Sciatic nerve (tissue), 2 donors: Measurements from ENCODE around the gene SGPP2. TPM values are rescaled to one million over a fixed set of nuclear protein-coding genes. Genes with fewer than 3 reads are reported as not detected.
"Not testable (repeated sequence)": the region's sequence is repeated elsewhere in the genome, so short reads cannot be mapped to it uniquely, and the experiment has no call there.

Experiments used
- ATAC-seq: fragments of 200-7000 bp; cut with Tn5 transposase; one replicate; pipeline ENCODE4 v1.9.1; 2020; ENCODE audit warnings: mild to moderate bottlenecking, moderate library complexity
- DNase-seq: peaks from one replicate; pipeline ENCODE4 v3.0.0-alpha.2; 2020; ENCODE audit warnings: low spot score
- intact Hi-C: fragments of 100-400 bp; cut with DNase I; formaldehyde crosslinking; loops from one replicate; pipeline ENCODE4 v1.14.2; 2022
- total RNA-seq: library from RNA; stranded (reverse); fragmentation: NEBNext Ultra II Directional; extraction: Animal tissue kit (Norgen Biotek cat#: 25700); gene quantifications from one replicate; pipeline ENCODE4 v1.2.1, GENCODE V29; 2021
- donor health status: DM: no; HTN: no; CAD: no.
- donor health status: DM: no; HTN: no; CAD: no.

Gene SGPP2
- total RNA-seq, 1 donor from 2014 or later, result 0.53 TPM

- intact Hi-C loops, result no loop called here
- DNase-seq, result no peak
- ATAC-seq, result no peak
These were observed 589 bp upstream of the SGPP2 start for GRCh38 chr2:222423632-222424275.

GRCh38 chr2:222424729-222425671 lies 657 bp downstream of the SGPP2 start:
- intact Hi-C loops, result no loop called here
- DNase-seq, result no peak
- ATAC-seq, result no peak

- ATAC-seq, result no peak
- DNase-seq, result no peak
- intact Hi-C loops, result no loop called here
These were observed 3.4 kb downstream of the SGPP2 start for GRCh38 chr2:222427646-222428301.

- ATAC-seq (no peak), DNase-seq (no peak)
- intact Hi-C loops, result no loop called here
These were observed 5.7 kb downstream of the SGPP2 start for GRCh38 chr2:222430071-222430470.

GRCh38 chr2:222430681-222431080 lies 6.3 kb downstream of the SGPP2 start:
- DNase-seq (no peak), ATAC-seq (no peak)
- intact Hi-C loops, result no loop called here

GRCh38 chr2:222431869-222432268 lies 7.5 kb downstream of the SGPP2 start:
- ATAC-seq, result no peak
- intact Hi-C loops, result no loop called here
- no peak for DNase-seq

- DNase-seq (no peak), ATAC-seq (no peak)
- intact Hi-C loops, result no loop called here
These were observed 9.2 kb downstream of the SGPP2 start for GRCh38 chr2:222433332-222434173.

GRCh38 chr2:222434204-222434603 lies 9.9 kb downstream of the SGPP2 start:
- ATAC-seq (no peak), DNase-seq (no peak)
- intact Hi-C loops, result no loop called here

- ATAC-seq, DNase-seq, intact Hi-C loops: not testable (repeated sequence)
These were observed 11.2 kb downstream of the SGPP2 start for GRCh38 chr2:222435400-222436039.

GRCh38 chr2:222436040-222436413 lies 11.7 kb downstream of the SGPP2 start:
- intact Hi-C loops, result no loop called here
- DNase-seq (no peak), ATAC-seq (no peak)

- intact Hi-C loops, result no loop called here
- DNase-seq (no peak), ATAC-seq (no peak)
These were observed 15.3 kb downstream of the SGPP2 start for GRCh38 chr2:222439692-222440091.

GRCh38 chr2:222440673-222441422 lies 16.5 kb downstream of the SGPP2 start:
- DNase-seq, result no peak
- no peak for ATAC-seq
- intact Hi-C loops, result no loop called here

- intact Hi-C loops, result no loop called here
- ATAC-seq (no peak), DNase-seq (no peak)
These were observed 18.3 kb downstream of the SGPP2 start for GRCh38 chr2:222442665-222443064.

- intact Hi-C loops, result no loop called here
- DNase-seq (no peak), ATAC-seq (no peak)
These were observed 20.9 kb downstream of the SGPP2 start for GRCh38 chr2:222445227-222445626.

- intact Hi-C loops, result no loop called here
- DNase-seq (no peak), ATAC-seq (no peak)
These were observed 22.8 kb downstream of the SGPP2 start for GRCh38 chr2:222447131-222447530.

GRCh38 chr2:222448748-222449181 lies 24.4 kb downstream of the SGPP2 start:
- intact Hi-C loops, result no loop called here
- peak; percentile 26 for ATAC-seq
- DNase-seq, result no peak

- intact Hi-C loops, result no loop called here
- ATAC-seq (no peak), DNase-seq (no peak)
These were observed 25.7 kb downstream of the SGPP2 start for GRCh38 chr2:222450021-222450420.

- ATAC-seq (no peak), DNase-seq (no peak)
- intact Hi-C loops, result no loop called here
These were observed 26.9 kb downstream of the SGPP2 start for GRCh38 chr2:222451224-222451674.
